Left colon (tissue), 2 donors: ENCODE data around the gene P2RX7. TPM values are rescaled to one million over a fixed set of nuclear protein-coding genes. Genes with fewer than 3 reads are reported as not detected.
"Not testable (repeated sequence)": the region's sequence is repeated elsewhere in the genome, so short reads cannot be mapped to it uniquely, and the experiment has no call there.

Experiments
- ATAC-seq: fragments of 200-7000 bp; cut with Tn5 transposase; one replicate; pipeline ENCODE4 v1.9.1; 2020; ENCODE audit warnings: mild to moderate bottlenecking, moderate library complexity
- DNase-seq, 2 donors: peaks; one replicate each; pipeline ENCODE4 v3.0.0-alpha.2; 2020
- intact Hi-C, 2 donors: fragments of 100-400 bp; cut with DNase I in 1 of 2; cut with micrococcal nuclease in 1 of 2; formaldehyde crosslinking; loops; one replicate each; pipeline versions ENCODE4 v1.11.2 to v1.14.0; 2022; cut with DNase I, micrococcal nuclease
- total RNA-seq, 2 donors: library from RNA; stranded (reverse); fragmentation: NEBNext Ultra II Directional; extraction: Animal tissue kit (Norgen Biotek cat#: 25700); gene quantifications; one replicate each; pipeline ENCODE4 v1.2.1, GENCODE V29; 2021
- donor health status: DM: no; HTN: no; CAD: no.
- donor health status: DM: yes; HTN: yes; CAD: no.

The P2RX7 gene
- total RNA-seq, 2 donors from 2014 or later = 0.46 to 2.4 TPM

DNA sequence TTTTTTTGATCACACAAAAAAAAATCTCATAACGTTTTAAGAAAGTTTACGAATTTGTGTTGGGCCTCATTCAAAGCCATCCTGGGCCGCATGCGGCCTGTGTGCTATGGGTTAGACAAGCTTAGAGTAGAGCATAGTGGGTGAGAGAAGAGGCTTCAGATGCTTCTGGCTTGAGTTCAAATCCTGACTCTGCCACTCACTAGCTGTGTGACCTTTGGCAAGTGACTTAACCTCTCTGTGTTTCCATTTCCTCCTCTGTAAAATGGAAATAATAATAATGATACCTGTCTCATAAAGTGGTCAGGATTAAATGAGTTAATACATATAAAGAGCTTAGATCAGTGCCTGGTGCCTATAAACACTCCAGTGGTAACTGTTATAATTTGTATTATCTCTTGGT is 83.4 kb downstream of the P2RX7 start:
- DNase-seq = no peak
- intact Hi-C loops = no loop called here
- ATAC-seq = no peak

DNA sequence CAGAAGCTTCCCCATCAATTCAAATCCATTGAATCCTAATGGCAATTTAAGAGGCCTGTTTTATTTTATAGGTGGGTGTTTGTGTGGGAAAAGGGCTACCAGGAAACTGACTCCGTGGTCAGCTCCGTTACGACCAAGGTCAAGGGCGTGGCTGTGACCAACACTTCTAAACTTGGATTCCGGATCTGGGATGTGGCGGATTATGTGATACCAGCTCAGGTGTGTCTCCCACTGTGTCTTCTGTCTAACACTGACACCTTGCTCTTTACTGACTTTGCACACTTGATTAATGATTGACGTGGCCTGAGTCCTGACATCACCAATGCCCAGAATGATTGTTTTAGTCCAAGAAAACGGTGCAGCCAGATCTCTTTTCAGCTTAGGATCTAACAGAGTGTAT is 84.4 kb downstream of the P2RX7 start:
- peak; percentile 72 to 78 for DNase-seq
- intact Hi-C loops = no loop called here
- ATAC-seq = peak; percentile 66

DNA sequence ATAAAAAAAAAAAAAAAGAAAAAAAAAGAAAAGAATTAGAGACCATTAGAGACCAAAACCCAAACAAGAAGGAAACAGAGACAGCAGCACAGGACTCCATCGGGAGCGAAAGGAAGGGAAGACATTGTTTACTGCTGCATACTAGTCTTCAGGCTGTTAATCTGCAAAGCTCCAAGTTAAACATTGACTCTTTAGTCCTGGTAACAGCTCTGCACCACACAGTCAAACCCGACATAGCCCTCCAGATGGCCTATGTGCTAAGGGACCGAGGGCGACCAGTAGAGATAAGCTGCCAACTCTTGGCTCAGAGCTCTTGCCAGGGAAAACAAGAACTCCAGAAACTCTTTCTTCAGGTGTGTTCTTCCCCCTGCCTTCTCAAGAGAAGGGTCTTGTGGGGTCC is 85.1 kb downstream of the P2RX7 start:
- ATAC-seq (peak; percentile 75), DNase-seq (peak; percentile 53 to 62)
- intact Hi-C loops = no loop called here

DNA sequence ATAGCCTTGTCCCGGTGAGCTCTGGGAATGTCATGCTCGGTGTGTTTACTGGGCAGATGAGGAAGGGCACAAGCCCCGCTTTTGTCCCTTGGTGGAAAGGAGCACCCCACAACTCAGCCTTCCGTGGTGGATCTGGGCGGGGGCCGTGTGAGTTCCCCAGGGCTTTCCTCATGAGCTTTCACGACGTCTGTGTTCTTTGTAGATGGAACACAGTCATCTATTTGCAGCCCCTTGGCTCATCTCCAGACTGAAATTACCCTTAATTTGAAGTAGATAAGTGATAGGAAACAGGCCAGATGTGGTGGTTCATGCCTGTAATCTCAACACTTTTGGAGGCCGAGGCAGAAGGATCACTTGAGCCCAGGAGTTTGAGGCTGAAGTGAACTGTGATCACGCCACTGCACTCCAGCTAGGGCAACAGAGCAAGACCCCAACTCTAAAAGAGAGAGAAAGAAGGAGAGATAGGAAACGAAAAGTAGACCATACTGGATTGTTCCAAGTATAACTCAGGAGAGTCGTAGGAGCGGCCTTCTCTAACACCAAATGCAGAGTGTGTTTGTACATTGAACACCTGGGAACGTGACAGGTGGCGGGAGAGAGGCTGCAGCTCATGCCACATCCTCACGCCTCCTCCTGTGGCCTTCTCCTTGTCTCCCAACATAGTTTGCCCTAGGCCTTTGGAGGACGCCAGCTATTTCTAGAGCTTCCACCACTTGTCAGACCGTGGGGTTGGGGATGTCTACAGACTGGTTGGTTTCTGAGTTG is 86.1 kb downstream of the P2RX7 start:
- DNase-seq = peak in 1 of 2 donors; percentile 54
- ATAC-seq = peak; percentile 24
- intact Hi-C loops = no loop called here

DNA sequence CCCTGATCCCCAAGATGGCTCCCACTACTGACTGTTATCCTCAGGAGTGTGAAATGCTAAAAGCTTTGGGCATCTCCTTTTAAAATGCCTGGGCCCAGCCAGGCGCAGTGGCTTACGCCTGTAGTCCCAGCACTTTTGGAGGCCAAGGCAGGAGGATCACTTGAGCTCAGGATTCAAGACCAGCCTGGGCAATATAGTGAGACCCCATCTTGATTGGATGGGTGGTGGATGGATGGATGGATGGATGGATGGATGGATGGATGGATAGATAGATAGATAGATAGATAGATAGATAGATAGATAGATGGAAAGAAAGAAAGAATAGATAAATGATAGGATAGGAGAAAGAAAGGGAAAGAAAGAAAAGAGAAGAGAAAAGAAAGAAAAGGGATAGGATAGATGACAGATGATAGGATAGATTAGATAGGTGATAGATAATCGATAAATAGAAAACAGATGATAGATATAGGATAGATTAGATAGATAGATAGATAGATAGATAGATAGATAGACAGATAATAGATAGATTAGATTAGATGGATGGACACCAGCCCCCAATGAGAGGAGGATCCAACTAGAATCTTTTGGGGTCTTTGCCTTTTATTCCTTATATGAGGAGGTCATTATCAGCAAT is 86.8 kb downstream of the P2RX7 start:
- intact Hi-C loops = no loop called here
- no peak for ATAC-seq
- no peak for DNase-seq

DNA sequence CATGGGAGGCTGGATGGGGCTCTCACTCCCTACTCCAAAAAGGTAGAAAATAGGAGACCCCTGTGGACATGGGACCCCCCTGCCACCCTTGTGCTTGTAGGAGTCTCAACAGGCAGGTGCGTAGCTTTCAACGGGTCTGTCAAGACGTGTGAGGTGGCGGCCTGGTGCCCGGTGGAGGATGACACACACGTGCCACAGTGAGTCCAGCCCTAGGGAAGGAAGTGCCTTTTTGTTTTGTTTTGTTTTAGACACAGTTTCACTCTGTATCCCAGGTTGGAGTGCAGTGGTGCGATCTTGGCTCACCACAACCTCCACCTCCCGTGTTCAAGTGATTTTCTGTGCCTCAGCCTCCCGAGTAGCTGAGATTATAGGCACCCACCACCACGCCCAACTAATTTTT is 90.2 kb downstream of the P2RX7 start:
- intact Hi-C loops = no loop called here
- DNase-seq (no peak), ATAC-seq (no peak)

DNA sequence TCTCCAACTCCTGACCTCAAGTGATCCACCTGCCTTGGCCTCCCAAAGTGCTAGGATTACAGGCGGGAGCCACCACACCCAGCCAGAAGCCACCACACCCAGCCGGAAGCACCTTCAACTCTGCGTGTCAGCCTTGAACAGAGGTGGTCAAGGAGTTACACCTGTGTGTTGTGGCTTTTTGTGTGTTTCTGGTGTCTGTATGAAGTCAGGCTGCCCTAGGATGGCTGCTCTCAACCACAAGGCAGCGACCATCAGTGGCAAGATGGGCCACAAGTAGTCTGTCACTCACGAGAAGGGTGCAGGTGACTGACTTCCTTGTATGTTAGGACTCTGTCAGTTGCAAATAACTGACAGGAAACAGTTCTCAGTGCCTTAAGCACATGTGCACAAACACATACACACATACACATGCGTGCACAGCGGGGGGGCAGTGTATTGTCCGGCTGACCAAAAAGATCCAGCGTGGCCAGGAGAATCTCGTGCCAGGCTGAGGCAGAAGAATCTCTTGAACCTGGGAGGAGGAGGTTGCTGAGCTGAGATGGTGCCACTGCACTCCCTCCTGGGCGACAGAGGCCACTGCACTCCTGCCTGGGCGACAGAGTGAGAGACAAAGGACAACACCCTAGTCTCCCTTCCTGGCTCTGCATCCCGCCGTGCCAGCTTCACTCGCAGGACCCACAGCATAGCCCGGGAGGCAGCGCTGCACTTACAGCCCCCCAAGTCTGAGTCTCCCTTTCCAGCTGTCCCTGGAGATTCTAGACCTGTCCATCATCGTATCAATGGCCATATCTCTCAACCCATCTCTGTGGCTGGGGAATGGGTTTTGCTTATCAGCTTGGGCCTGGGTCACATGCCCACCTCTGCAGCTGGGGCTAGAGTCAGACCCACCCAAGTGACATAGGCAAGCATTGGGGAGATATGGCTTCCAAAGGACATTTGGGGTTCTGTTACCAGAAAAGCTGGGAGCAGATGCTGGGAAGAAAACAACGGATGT is 90.9 kb downstream of the P2RX7 start:
- ATAC-seq = peak; percentile 78
- peak; percentile 68 to 73 for DNase-seq
- intact Hi-C loops = no loop called here

DNA sequence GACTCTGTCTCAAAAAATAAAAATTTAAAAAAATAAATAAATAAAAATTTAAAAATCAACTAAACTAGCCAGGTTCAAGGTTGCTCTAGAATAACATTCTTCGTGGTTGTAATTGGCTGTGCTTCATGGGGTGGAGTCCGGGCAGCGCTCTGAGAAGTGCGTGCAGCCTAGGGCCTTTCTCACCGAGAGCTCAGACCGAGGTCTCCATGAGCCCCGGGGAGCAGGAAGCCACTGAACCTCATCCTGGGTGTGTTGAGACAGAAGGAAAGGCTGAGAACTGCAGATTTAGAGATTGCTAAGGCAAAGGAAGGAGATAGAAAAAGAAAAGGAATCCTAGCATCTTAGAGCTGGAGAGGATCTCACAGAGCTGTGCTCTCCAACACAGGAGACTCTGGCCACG is 91.9 kb downstream of the P2RX7 start:
- no peak for DNase-seq
- ATAC-seq = no peak
- intact Hi-C loops = no loop called here

DNA sequence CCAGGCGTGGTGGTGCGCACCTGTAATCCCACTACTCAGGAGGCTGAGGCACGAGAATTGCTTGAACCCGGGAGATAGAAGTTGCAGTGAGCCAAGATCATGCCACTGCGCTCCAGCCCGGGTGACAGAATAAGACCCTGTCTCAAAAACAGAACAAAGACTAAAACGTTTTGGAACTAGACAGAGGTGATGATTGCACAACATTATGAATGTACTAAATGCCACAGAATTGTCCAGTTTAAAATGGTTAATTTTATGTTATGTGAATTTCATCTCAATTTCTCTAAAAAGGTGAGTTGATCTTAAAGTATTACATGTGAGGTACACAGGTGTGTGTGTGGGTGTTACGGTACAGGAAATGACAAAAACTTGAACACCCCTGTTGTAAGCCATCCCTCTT is 93.7 kb downstream of the P2RX7 start:
- intact Hi-C loops = no loop called here

DNA sequence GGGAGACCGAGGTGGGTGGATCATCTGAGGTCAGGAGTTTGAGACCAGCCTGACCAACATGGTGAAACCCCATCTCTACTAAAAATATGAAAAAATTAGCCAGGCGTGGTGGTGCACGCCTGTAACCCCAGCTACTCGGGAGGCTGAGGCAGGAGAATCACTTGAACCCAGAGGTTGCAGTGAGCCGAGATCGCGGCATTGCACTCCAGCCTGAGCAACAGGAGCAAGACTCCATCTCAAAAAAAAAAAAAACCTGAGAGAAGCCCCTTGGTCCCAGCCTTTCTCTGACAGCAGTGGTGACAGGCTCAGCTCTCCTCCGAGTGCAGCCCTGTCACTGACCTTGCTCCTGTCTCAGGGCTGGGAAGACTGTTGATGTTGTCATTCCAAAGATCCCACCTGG is 94.2 kb downstream of the P2RX7 start:
- intact Hi-C loops, DNase-seq, ATAC-seq: not testable (repeated sequence)

More for the DNA sequence above, 93.7 kb downstream of the P2RX7 start:
- DNase-seq = no peak
- ATAC-seq = no peak

DNA sequence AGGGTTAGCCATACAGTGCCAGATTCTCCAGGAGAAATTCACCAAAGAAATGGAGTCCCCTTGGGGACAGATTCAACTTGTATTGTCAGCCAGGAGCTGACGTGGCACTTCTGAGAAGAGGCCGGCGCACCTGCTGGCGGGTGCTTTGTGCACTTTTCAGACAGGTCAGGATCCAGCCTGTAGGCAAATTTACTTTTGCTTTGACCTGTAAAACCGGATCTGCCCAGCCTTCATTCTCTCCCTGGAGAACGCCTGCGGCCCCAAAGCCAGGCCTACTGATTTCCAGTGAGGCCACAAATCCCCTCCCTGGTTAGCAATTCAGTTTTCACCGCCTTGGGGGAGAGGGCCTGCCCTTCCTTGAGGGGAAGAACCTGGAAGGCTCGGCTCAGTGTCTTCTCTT is 94.6 kb downstream of the P2RX7 start:
- DNase-seq (peak; percentile 80 to 86), ATAC-seq (peak; percentile 67)
- intact Hi-C loops = no loop called here

DNA sequence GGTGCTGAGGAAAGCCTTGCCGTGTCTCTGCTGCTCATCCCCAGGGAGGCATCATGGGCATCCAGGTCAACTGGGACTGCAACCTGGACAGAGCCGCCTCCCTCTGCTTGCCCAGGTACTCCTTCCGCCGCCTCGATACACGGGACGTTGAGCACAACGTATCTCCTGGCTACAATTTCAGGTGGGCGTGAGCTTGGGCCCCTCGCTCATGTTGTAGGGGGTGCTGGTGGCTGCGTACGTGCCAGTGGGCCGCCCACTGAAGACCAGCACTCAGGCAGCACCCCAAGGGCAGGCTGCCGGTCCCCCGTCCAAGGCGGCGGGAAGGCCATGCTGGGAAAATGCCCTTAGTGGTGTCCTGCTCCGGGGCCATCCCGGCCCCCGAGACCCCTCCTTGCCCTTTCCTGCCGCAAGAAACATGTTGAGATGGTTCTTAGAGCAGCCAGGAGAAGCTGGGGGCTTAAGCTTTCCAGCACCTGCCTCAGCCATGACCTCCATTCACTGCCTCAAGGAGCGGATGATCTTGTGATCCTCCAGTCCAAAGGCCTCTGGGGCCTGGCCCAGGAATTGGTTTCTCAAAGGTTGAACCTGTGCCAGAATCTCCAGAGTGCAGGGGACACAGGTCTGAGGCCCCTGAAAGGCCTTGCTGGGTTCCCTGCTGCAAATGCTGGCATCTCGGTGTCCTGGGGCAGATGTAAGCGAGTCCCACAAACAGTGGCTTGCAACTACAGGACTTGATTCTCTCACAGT is 96.4 kb downstream of the P2RX7 start:
- ATAC-seq = no peak
- intact Hi-C loops = no loop called here
- no peak for DNase-seq

DNA sequence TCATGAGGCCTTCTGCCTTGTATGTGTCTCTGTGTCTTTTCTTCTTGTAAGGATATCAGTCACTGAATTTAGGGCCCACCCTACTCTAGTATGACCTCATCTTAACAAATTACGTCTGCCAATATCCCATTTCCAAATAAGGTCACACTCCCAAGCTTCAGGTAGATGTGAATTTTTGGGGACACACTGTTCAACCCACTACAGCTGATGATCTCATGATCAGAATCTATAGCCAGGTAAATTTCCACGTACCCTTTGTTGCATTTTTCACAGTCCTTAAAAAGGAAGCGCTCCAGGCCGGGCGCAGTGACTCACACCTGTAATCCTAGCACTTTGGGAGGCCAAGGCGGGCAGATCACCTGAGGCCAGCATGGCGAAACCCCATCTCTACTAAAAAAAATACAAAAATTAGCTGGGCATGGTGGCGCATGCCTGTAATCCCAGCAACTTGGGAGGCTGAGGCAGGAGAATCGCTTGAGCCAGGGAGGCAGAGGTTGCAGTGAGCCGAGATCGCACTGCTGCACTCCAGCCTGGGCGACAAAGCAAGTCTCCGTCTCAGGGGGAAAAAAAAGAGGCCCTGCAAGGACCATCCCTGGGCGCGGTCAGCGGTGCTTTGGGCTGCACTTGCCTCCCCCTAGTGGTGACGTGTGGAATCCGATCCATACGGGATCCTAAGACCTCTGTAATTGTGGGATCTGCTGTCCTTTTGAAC is 97.3 kb downstream of the P2RX7 start:
- ATAC-seq (peak; percentile 69), DNase-seq (peak; percentile 74 to 89)
- intact Hi-C loops = not testable (repeated sequence)

DNA sequence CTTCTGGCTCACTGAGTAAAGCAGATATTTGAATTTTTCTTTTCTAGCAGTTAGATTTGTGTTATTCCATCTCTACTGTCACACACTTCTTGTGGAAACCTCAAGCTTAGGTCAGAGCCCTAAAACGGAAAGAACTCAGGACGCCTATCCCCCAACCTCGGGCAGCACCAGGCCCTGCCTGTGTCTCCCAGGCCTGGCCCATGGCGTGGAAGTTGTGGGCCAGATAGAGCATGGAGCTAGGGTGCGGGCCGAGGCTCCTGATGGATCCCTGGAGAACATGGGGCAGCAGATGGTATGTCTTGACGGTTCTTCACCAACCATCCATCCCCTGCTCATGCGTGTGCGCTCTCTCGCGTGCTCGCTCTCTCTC is 97.8 kb downstream of the P2RX7 start:
- ATAC-seq (no peak), DNase-seq (no peak)
- intact Hi-C loops = no loop called here

DNA sequence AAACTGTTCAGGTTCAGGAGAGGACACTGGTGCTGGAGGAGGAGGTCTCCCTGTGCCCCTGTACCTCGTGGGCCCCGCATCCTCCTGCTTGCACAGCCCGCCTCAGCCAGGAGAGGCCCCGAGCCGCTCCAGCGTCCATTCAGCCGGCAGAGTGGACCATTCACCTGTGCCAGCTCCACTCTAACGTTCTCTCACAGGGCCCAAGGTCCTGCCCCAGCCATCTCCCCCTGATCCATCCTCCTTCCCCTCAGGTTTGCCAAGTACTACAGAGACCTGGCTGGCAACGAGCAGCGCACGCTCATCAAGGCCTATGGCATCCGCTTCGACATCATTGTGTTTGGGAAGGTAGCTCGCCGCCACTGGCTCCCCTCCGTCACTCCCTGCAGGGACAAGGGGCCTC is 99.5 kb downstream of the P2RX7 start:
- ATAC-seq = no peak
- intact Hi-C loops = no loop called here
- DNase-seq = no peak

DNA sequence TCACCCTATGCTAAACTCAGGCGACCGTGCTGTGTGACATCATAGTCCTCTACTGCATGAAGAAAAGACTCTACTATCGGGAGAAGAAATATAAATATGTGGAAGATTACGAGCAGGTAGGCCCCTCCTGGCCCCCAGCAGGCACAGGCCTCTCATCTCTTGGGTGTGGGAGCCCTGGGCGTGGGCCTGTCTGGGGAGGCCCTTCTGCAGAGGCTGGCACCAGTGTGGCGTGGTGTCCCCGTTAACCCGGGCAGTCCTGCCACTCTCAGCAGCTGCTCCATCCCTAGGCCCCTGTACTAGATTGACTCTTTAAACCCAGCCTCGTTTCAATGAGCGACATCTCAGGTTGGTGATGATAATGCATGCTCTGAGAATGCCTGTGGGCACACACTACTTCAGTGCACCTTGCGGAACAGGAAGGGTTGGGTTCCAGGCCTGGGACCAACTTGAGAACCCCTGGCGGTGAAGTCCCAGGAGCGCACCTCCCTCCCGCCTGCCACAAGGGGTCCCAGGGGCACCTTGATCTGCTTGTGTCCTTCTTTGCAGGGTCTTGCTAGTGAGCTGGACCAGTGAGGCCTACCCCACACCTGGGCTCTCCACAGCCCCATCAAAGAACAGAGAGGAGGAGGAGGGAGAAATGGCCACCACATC is 100.4 kb downstream of the P2RX7 start:
- no peak for ATAC-seq
- DNase-seq = no peak
- intact Hi-C loops = no loop called here

DNA sequence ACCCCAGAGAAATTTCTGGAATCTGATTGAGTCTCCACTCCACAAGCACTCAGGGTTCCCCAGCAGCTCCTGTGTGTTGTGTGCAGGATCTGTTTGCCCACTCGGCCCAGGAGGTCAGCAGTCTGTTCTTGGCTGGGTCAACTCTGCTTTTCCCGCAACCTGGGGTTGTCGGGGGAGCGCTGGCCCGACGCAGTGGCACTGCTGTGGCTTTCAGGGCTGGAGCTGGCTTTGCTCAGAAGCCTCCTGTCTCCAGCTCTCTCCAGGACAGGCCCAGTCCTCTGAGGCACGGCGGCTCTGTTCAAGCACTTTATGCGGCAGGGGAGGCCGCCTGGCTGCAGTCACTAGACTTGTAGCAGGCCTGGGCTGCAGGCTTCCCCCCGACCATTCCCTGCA is 100.9 kb downstream of the P2RX7 start:
- intact Hi-C loops = no loop called here
- ATAC-seq (no peak), DNase-seq (no peak)

DNA sequence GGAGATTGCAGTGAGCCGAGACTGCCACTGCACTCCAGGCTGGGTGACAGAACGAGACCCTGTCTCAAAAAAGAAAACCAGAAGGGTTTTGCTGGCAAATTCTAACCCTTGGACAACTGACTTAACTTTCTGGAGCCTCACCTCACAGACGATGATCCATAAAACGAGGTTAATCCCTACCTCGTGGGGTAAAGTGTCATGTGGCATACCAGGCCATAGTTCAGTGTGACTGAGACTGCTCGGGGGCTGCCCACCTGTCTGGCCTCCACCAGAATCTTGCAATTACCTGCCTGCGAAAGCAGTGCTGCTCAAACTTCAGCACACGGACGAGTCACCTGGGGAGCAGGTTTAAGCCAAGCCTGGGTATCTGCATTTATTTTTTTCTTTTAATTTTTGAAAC is 104.1 kb downstream of the P2RX7 start:
- no peak for DNase-seq
- no peak for ATAC-seq
- intact Hi-C loops = no loop called here
